HG03103 (cell line): ENCODE data around the gene ACSL5.
A peak's percentile ranks its signal among the peaks of the same experiment; 100 is the strongest.
"Not testable (repeated sequence)": the region's sequence is repeated elsewhere in the genome, so short reads cannot be mapped to it uniquely, and the experiment has no call there.

Source experiments
- ATAC-seq: cut with Tn5 transposase; IDR thresholded peaks from one replicate; pipeline ENCODE4 v1.9.1; 2021; ENCODE audit warnings: low read depth; ENCODE audit not compliant: unreplicated experiment

ACSL5 gene

DNA sequence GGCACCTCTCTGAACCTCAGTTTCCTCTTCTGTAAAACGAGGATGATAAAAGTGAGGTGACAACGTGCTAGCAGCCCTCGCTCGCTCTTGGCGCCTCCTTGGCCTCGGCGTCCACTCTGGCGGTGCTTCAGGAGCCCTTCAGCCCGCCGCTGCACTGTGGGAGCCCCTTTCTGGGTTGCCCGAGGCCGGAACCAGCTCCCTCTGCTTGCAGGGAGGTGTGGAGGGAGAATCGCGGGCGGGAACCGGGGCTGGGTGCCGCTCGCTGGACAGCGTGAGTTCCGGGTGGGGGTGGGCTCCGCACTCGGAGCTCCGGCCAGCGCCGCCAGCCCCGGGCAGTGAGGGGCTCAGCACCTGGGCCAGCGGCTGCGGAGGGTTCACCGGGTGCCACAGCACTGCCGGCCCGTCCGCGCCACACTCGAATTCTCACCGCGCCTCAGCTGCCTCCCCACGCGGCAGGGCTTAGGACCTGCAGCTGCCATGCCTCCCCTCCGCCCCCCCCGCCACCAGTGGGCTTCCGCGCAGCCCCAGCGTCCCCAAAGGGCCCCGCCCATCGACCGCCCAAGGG lies 24.3 kb upstream of the ACSL5 start:
- ATAC-seq: no peak

DNA sequence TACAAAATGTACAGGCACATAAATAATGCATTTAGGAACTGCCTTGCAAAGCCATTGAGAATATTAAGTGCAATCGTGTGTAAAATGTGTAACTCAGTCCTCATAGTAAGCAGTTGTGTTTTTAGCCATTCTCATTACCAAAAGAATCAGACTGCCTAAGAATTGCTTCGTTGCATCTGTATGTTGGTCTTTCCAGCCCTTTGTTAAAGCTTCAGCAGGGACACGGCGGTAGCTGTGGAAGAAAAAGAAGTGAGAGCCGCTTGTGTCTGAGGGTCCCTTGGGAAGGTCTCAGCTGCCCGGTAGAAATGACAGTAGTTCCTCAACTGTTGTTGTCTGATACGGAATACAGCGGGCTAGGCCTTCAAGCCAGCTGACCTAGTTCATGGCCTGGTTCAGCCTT lies 22.8 kb upstream of the ACSL5 start:
- no peak for ATAC-seq

DNA sequence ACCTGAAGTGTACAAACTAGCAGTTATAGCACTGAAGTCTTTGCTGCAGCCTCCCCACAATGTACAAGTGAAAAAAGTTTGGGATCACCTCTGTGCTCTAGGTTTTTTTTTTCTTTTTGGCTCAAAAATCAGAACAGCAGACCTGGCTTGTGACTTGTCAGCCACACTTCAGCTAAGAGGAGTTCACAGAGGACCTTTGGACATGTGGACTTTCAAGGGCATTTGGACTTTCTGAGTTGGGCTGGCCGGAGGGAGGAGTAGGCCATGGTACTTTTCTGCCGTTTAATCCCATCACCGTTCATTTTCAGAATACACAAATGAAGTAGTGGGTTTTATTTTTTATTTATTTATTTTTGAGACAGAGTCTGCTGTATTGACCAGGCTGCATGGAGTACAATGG lies 21.9 kb upstream of the ACSL5 start:
- no peak for ATAC-seq

DNA sequence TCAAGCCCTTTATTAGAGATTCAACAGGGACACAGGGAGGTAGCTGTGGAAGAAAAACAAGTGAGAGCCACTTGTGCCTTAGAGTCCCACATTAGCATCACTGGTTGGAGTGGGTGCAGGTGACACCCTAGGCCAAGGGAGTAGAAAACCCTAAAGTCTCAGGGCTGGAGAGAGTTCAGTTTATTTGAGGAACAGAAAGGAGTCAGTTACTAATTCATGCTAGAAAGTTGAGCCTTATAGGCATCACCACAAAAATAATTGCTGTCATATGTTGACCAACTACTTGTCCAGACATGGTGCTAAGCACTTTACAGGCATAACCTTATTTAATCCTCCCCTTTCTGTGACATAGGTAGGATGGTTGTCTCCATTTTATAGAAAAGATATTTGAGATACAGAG lies 20.9 kb upstream of the ACSL5 start:
- ATAC-seq: no peak

GRCh38 chr10:112356686-112357085 lies 17.2 kb upstream of the ACSL5 start:
- no peak for ATAC-seq

GRCh38 chr10:112359606-112360307 lies 14.2 kb upstream of the ACSL5 start:
- no peak for ATAC-seq

DNA sequence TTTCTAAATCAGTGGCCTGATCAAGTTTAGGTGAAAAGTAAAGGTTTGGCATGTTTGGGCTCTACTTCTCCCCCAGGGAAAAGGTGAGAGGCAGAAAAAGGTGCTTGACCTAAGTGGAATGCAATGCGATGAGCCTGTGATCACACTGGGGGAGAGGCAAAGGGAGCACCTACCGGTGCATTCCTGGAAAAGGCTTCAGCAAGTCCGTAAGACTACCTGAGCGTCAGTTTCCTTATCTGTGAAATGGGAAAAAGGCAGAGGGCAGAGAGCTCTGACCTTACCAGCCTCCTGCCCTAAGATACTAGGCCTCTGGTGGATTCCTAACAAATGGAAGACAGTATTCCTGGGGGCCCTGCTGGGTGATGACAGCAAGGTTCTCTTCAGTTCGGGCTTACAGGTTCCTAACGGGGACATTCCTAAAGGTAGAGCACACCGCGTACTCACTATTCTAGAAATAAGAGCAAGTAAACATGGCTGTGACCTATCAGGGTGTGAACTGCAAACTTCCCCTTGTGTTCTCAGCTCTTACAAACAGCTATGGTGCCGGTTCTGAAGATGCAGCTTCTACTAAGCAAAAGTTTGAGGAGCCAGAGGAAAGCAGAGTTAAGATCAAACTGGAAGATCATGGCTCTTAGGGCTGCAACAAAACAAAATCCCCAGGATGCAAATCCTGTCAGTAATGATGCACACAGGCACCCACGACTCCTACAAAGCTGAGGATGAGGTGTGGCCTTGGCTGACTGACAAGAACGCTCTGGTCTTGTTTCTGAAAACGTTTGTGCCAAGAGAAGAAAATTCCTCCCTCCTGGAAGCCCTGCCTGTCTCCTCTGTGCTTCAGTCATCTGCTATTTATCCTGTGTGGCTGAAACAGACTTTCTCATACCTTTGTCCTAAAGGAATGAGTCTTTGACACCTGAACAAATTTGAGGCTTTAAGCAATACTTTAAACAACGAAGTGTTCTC lies 13.3 kb upstream of the ACSL5 start:
- no peak for ATAC-seq

- no peak for ATAC-seq
Observed at GRCh38 chr10:112361951-112362751, 11.8 kb upstream of the ACSL5 start.

DNA sequence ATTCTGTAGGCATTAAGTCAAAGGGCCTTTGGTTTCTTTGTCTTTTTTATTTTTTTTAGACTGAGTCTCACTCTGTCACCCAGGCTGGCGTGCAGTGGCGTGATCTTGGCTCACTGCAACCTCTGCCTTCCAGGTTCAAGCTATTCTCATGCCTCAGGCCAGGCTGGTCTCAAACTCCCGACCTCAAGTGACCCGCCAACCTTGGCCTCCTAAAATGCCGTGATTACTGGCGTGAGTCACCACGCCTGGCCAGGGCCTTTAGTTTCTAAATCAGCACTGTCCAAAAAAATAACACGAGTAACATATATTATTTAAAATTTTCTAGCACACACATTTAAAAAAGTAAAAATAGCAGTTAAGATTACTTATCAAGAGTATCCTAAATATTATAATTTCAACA lies 11.1 kb upstream of the ACSL5 start:
- no peak for ATAC-seq

GRCh38 chr10:112363696-112364688 lies 9.9 kb upstream of the ACSL5 start:
- ATAC-seq: no peak

DNA sequence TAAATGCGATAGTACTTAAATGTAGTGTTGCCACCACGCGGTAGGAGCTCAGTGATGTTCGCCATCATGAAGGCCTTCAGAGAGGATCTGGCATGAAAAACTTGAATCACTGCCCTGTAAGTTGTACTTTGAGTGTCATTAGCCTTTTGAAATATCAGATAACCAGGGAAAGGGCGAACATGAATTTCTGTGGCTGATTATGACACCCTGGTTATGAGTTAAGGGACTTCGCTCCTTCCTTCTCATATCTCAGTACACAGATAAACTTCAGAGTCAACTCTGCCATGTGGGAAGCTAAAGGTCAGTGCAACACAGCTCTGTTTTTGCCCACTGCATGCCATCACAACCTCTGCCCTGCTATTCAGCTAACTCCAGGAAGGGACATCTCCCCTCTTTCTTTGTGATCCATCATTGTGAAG lies 8.9 kb upstream of the ACSL5 start:
- no peak for ATAC-seq

GRCh38 chr10:112365451-112365850 lies 8.5 kb upstream of the ACSL5 start:
- no peak for ATAC-seq

DNA sequence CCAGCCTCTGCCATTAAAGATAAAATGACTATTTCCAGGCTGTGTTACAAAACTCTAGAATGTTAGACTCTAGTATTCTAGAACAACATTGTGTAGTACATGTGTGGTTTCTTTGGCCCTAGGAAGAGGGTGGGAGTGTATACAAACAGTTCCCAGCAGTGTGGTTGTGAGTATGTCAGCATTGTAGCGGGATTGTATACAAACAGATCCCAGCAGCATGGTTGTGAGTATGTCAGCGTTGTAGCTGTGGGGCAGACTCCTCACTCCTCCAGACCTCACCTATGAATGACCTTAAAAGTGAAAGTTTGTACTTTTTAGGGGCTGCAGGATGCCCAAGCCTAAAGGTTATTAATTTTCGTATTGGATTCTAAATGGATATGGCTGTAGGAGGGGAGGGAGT lies 6.9 kb upstream of the ACSL5 start:
- no peak for ATAC-seq

DNA sequence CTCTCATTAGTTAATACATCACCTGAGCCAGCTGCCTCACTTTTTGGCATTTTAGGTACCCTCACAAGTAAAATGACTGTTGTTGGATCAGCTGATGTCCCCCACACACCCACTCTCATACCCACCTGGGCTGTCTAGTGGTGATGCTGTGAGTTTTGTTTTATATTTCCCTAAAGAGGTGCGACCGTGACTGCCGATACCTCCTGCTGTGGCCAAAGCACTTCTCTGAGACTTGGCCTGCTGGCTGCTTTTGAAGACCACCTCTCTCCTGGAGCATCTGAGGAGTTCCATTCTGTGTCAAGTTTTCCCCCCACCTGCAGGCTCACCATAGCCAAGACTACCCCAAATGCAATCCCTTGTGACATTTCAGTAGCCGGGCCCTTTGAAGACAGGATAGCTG lies 6.4 kb upstream of the ACSL5 start:
- ATAC-seq: no peak

DNA sequence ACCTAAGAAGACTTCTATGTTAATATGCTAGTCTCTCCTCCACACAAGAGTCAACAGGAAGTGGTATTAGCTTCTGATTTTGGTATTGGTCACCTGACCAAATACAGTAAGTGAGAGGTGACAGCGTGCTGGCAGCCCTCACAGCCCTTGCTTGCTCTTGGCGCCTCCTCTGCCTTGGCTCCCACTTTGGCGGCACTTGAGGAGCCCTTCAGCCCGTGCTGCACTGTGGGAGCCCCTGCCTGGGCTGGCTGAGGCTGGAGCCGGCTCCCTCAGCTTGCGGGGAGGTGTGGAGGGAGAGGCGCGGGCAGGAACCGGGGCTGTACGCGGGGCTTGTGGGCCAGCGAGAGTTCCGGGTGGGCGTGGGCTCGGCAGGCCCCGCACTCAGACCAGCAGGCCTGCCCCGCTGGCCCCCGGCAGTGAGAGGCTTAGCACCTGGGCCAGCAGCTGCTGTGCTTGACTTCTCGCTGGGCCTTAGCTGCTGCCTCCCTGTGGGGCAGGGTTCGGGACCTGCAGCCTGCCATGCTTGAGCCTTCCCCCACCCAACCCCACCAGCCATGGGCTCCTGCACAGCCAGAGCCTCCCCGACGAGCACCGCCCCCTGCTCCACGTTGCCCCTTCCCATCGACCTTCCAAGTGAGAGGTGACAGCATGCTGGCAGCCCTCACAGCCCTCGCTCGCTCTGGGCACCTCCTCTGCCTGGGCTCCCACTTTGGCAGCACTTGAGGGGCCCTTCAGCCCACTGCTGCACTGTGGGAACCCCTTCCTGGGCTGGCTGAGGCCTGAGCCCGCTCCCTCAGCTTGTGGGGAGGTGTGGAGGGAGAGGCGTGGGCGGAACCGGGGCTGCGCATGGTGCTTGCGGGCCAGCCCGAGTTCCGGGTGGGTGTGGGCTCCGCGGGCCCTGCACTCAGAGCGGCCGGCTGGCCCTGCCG lies 4.2 kb upstream of the ACSL5 start:
- ATAC-seq: peak; percentile 82

DNA sequence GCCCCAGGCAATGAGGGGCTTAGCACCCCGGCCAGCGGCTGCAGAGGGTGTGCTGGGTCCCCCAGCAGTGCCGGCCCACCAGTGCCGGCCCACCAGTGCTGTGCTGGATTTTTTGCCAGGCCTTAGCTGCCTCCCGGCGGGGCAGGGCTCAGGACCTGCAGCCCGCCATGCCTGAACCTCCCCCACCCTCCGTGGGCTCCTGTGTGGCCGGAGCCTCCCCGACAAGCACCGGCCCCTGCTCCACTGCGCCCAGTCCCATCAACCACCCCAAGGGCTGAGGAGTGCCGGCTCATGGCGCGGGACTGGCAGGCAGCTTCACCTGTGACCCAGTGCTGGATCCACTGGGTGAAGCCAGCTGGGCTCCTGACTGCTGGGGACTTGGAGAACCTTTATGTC lies 3.5 kb upstream of the ACSL5 start:
- no peak for ATAC-seq

- ATAC-seq: not testable (repeated sequence)
Observed at GRCh38 chr10:112371326-112371725, 2.6 kb upstream of the ACSL5 start.

- ATAC-seq: not testable (repeated sequence)
Observed at GRCh38 chr10:112372182-112372810, 1.6 kb upstream of the ACSL5 start.
